ENCODE data around the gene EXTL1.

Gene EXTL1

GRCh38 chr1:26022404-26022779 lies 817 bp downstream of the EXTL1 start:
- Histone ChIP-seq H3K79me2 (ENCODE audit: insufficient read depth, low read length) (no peaks in the 10 kb centered on the region), H3K36me3 (ENCODE audit: low read length) (no peaks in the 10 kb centered on the region), H3K9me2 (replicated peaks; ENCODE audit: insufficient read depth, low read length) (no peaks in the 10 kb centered on the region), H3K4me3 (ENCODE audit: insufficient read depth, low read length, poor library complexity, severe bottlenecking) (no peak overlapping the region), H2AFZ (ENCODE audit: low read depth, low read length, severe bottlenecking) (no peak overlapping the region), H3K4me2 (ENCODE audit: low read depth, low read length, poor library complexity, severe bottlenecking) (no peak overlapping the region), H3K27ac (ENCODE audit: low read depth, low read length) (no peak overlapping the region), H3K9ac (ENCODE audit: low read length) (no peak overlapping the region), H3F3A (ENCODE audit: insufficient read depth) (no peaks in the 10 kb centered on the region), H3K27me3 (ENCODE audit: low read length) (no peaks in the 10 kb centered on the region), H4K20me1 (ENCODE audit: low read depth, low read length) (no peaks in the 10 kb centered on the region), H3K9me3 (ENCODE audit: insufficient read depth, low read length) (no peaks in the 10 kb centered on the region)
- TF ChIP-seq EZH2phosphoT487 (conservative IDR thresholded peaks at IDR 0.05; ENCODE audit: low read length) (no peak), CTCF (IDR thresholded peaks at IDR 0.05; ENCODE audit: insufficient read depth, low read length, poor library complexity, severe bottlenecking) (no peak)

DNA sequence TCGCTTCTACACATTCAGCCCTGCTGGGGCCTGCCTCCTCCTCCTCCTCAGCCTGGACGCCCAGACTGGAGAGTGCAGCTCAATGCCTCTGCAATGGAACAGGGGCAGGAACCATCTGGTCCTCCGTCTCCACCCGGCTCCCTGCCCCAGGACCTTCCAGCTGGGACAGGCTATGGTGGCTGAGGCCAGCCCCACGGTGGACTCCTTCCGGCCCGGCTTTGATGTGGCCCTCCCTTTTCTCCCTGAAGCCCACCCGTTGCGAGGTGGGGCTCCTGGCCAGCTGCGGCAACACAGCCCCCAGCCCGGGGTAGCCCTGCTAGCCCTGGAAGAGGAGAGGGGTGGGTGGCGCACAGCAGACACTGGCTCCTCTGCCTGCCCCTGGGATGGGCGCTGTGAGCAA lies 1.4 kb downstream of the EXTL1 start:
- H4K20me1 ChIP-seq (ENCODE audit: low read depth, low read length) = no peaks in the 10 kb centered on the region
- H3K4me2 ChIP-seq (ENCODE audit: low read depth, low read length, poor library complexity, severe bottlenecking) = no peak overlapping the region
- TF ChIP-seq CTCF (IDR thresholded peaks at IDR 0.05; ENCODE audit: insufficient read depth, low read length, poor library complexity, severe bottlenecking) (no peak), EZH2phosphoT487 (conservative IDR thresholded peaks at IDR 0.05; ENCODE audit: low read length) (no peak)
- H3K27me3 ChIP-seq (ENCODE audit: low read length) = no peaks in the 10 kb centered on the region
- no peaks in the 10 kb centered on the region for H3K79me2 ChIP-seq (ENCODE audit: insufficient read depth, low read length)
- H3F3A ChIP-seq (ENCODE audit: insufficient read depth) = no peaks in the 10 kb centered on the region
- no peaks in the 10 kb centered on the region for H3K36me3 ChIP-seq (ENCODE audit: low read length)
- H2AFZ ChIP-seq (ENCODE audit: low read depth, low read length, severe bottlenecking) = no peak overlapping the region
- no peaks in the 10 kb centered on the region for H3K9me3 ChIP-seq (ENCODE audit: insufficient read depth, low read length)
- no peak overlapping the region for H3K27ac ChIP-seq (ENCODE audit: low read depth, low read length)
- no peaks in the 10 kb centered on the region for H3K9me2 ChIP-seq (replicated peaks; ENCODE audit: insufficient read depth, low read length)
- H3K9ac ChIP-seq (ENCODE audit: low read length) = no peak overlapping the region
- H3K4me3 ChIP-seq (ENCODE audit: insufficient read depth, low read length, poor library complexity, severe bottlenecking) = no peak overlapping the region

GRCh38 chr1:26023826-26024225 lies 2.3 kb downstream of the EXTL1 start:
- H3K4me3 ChIP-seq (ENCODE audit: insufficient read depth, low read length, poor library complexity, severe bottlenecking) = no peak overlapping the region
- no peak overlapping the region for H3K9ac ChIP-seq (ENCODE audit: low read length)
- no peak overlapping the region for H3K27ac ChIP-seq (ENCODE audit: low read depth, low read length)
- no peaks in the 10 kb centered on the region for H3K79me2 ChIP-seq (ENCODE audit: insufficient read depth, low read length)
- TF ChIP-seq CTCF (IDR thresholded peaks at IDR 0.05; ENCODE audit: insufficient read depth, low read length, poor library complexity, severe bottlenecking) (no peak), EZH2phosphoT487 (conservative IDR thresholded peaks at IDR 0.05; ENCODE audit: low read length) (no peak)
- H3K9me3 ChIP-seq (ENCODE audit: insufficient read depth, low read length) = no peaks in the 10 kb centered on the region
- H3K4me2 ChIP-seq (ENCODE audit: low read depth, low read length, poor library complexity, severe bottlenecking) = no peak overlapping the region
- no peaks in the 10 kb centered on the region for H3K9me2 ChIP-seq (replicated peaks; ENCODE audit: insufficient read depth, low read length)
- no peaks in the 10 kb centered on the region for H3K27me3 ChIP-seq (ENCODE audit: low read length)
- H3K36me3 ChIP-seq (ENCODE audit: low read length) = no peaks in the 10 kb centered on the region
- no peak overlapping the region for H2AFZ ChIP-seq (ENCODE audit: low read depth, low read length, severe bottlenecking)
- H3F3A ChIP-seq (ENCODE audit: insufficient read depth) = no peaks in the 10 kb centered on the region
- H4K20me1 ChIP-seq (ENCODE audit: low read depth, low read length) = no peaks in the 10 kb centered on the region

GRCh38 chr1:26025060-26025459 lies 3.5 kb downstream of the EXTL1 start:
- H3K79me2 ChIP-seq (ENCODE audit: insufficient read depth, low read length) = no peaks in the 10 kb centered on the region
- H3K27ac ChIP-seq (ENCODE audit: low read depth, low read length) = no peak overlapping the region
- no peak overlapping the region for H3K4me3 ChIP-seq (ENCODE audit: insufficient read depth, low read length, poor library complexity, severe bottlenecking)
- H3K4me2 ChIP-seq (ENCODE audit: low read depth, low read length, poor library complexity, severe bottlenecking) = no peak overlapping the region
- H3K9ac ChIP-seq (ENCODE audit: low read length) = no peak overlapping the region
- TF ChIP-seq CTCF (IDR thresholded peaks at IDR 0.05; ENCODE audit: insufficient read depth, low read length, poor library complexity, severe bottlenecking) = no peak
- no peak for TF ChIP-seq EZH2phosphoT487 (conservative IDR thresholded peaks at IDR 0.05; ENCODE audit: low read length)
- H2AFZ ChIP-seq (ENCODE audit: low read depth, low read length, severe bottlenecking) = no peak overlapping the region
- no peaks in the 10 kb centered on the region for H3F3A ChIP-seq (ENCODE audit: insufficient read depth)
- no peaks in the 10 kb centered on the region for H3K36me3 ChIP-seq (ENCODE audit: low read length)
- no peaks in the 10 kb centered on the region for H3K9me3 ChIP-seq (ENCODE audit: insufficient read depth, low read length)
- no peaks in the 10 kb centered on the region for H3K27me3 ChIP-seq (ENCODE audit: low read length)
- H3K9me2 ChIP-seq (replicated peaks; ENCODE audit: insufficient read depth, low read length) = no peaks in the 10 kb centered on the region
- no peaks in the 10 kb centered on the region for H4K20me1 ChIP-seq (ENCODE audit: low read depth, low read length)

Measured in SU-DHL-6 (cell line).